GM12878 (cell line): ENCODE measurements around the gene GNAO1. TPM values are rescaled to one million over a fixed set of nuclear protein-coding genes. Genes with fewer than 3 reads are reported as not detected.

ENCODE experiments used
- ATAC-seq: fragments of 200-7000 bp; cut with Tn5 transposase; 3 replicates; pipeline ENCODE4 v1.9.1; 2020; ENCODE audit warnings: mild to moderate bottlenecking, moderate library complexity
- BruUV-seq: library from RNA; stranded (reverse); fragments of 400-500 nt; replicated peaks from 2 replicates; lab custom pipeline; 2021; lab: Mats Ljungman, UMichigan
- CTCF ChIA-PET: fragments of 300-600 bp; sonication (Branson Sonifier 250); formaldehyde crosslinking; extraction: SDS; loops from one replicate; lab custom pipeline; 2021; ENCODE audit warnings: inconsistent platforms; lab: Yijun Ruan, JAX
- POLR2A ChIA-PET: fragments of 350-600 bp; formaldehyde crosslinking; extraction: SDS; loops from one replicate; lab custom pipeline; 2021; ENCODE audit warnings: inconsistent platforms; lab: Charles Lee
- RAD21 ChIA-PET: fragments of 300-600 bp; sonication (Branson Sonifier 250); formaldehyde crosslinking; loops from one replicate; lab custom pipeline; 2023; ENCODE audit warnings: antibody characterized with exemption; ENCODE audit not compliant: unreplicated experiment; lab: Charles Lee
- SMC1A ChIA-PET: fragments of 300-600 bp; sonication (Branson Sonifier 250); formaldehyde crosslinking; loops from one replicate; lab custom pipeline; 2023; ENCODE audit not compliant: unreplicated experiment, uncharacterized antibody; lab: Charles Lee
- DNase-seq: peaks from one replicate; pipeline ENCODE4 v3.0.0-alpha.2; 2011; ENCODE audit warnings: low read depth, low spot score
- FAIRE-seq: peaks from 3 replicates; lab custom pipeline; 2011; peaks lifted over from hg19 to GRCh38; lab: Jason Lieb, UNC
- H2AFZ ChIP-seq: 2 replicates; pipeline ENCODE4 v1.6.0; 2011; ENCODE audit warnings: low read depth, low read length, control low read depth; ENCODE audit not compliant: control insufficient read depth
- H3K27ac ChIP-seq: 2 replicates; pipeline ENCODE4 v1.5.1; 2011; ENCODE audit warnings: control low read depth; ENCODE audit not compliant: control insufficient read depth, insufficient read depth
- H3K27me3 ChIP-seq, 2 experiments: replicated peaks in 1 of 2; 2 replicates each; pipeline versions ENCODE4 v1.6.0 to v1.6.1; 2011; ENCODE audit warnings: low read length in 1 of 2; ENCODE audit not compliant: control insufficient read depth in 2 of 2, insufficient read depth in 2 of 2
- H3K36me3 ChIP-seq, 2 experiments: 2 replicates each; pipeline ENCODE4 v1.5.1; 2011; ENCODE audit warnings: low read length in 1 of 2; ENCODE audit not compliant: control insufficient read depth in 2 of 2, insufficient read depth in 2 of 2
- H3K4me1 ChIP-seq: 2 replicates; pipeline ENCODE4 v1.6.1; 2011; ENCODE audit warnings: mild to moderate bottlenecking, low read length, moderate library complexity, mixed read lengths; ENCODE audit not compliant: control insufficient read depth, insufficient read depth
- H3K4me2 ChIP-seq: 2 replicates; pipeline ENCODE4 v1.6.0; 2011; ENCODE audit warnings: control low read depth; ENCODE audit not compliant: control insufficient read depth, insufficient read depth
- H3K4me3 ChIP-seq: fragments of 200-600 bp; sonication (generic); 2 replicates; pipeline ENCODE4 v1.5.1; 2016
- H3K79me2 ChIP-seq: 2 replicates; pipeline ENCODE4 v1.6.0; 2011; ENCODE audit warnings: low read length; ENCODE audit not compliant: control insufficient read depth, insufficient read depth
- H3K9ac ChIP-seq: 2 replicates; pipeline ENCODE4 v1.8.0; 2011; ENCODE audit warnings: low read length, control low read depth, mixed read lengths; ENCODE audit not compliant: control insufficient read depth, insufficient read depth
- H3K9me3 ChIP-seq: replicated peaks from 3 replicates; pipeline ENCODE4 v1.5.1; 2011; ENCODE audit warnings: mild to moderate bottlenecking, low read length; ENCODE audit not compliant: control insufficient read depth, insufficient read depth
- H4K20me1 ChIP-seq: 2 replicates; pipeline ENCODE4 v1.6.0; 2011; ENCODE audit not compliant: control insufficient read depth, insufficient read depth
- BACH1 ChIP-seq: fragments of 450-650 bp; IDR thresholded peaks from 2 replicates; pipeline ENCODE4 v1.6.1; 2017; ENCODE audit warnings: mild to moderate bottlenecking, borderline replicate concordance
- GATAD2B ChIP-seq: fragments of 450-650 bp; conservative IDR thresholded peaks from 2 replicates; pipeline ENCODE4 v1.6.1; 2017; ENCODE audit warnings: low read depth, mild to moderate bottlenecking, moderate library complexity
- HDAC2 ChIP-seq: fragments of 200-600 bp; sonication (generic); IDR thresholded peaks from 2 replicates; pipeline ENCODE4 v1.6.1; 2017
- RAD51 ChIP-seq: fragments of 450-650 bp; IDR thresholded peaks from 2 replicates; pipeline ENCODE4 v1.6.1; 2016; ENCODE audit warnings: moderate library complexity, mild to moderate bottlenecking, inconsistent platforms
- RB1 ChIP-seq: fragments of 450-650 bp; formaldehyde crosslinking; IDR thresholded peaks from 2 replicates; pipeline ENCODE4 v1.6.1; 2017; ENCODE audit warnings: mild to moderate bottlenecking, borderline replicate concordance
- ZSCAN29 ChIP-seq: fragments of 450-650 bp; IDR thresholded peaks from 2 replicates; pipeline ENCODE4 v1.6.1; 2017; ENCODE audit warnings: mild to moderate bottlenecking, moderate library complexity
- WGBS: methylation state at CpG from one replicate; pipeline ENCODE4 v1.1.6; 2016; ENCODE audit warnings: low lambda C conversion rate; ENCODE audit not compliant: insufficient replicate concordance, insufficient coverage; ENCODE audit errors: missing lambda C conversion rate; 5-methylcytosine and 5-hydroxymethylcytosine counted together
- in situ Hi-C: fragments of 300-500 bp; cut with MboI; formaldehyde crosslinking; loops from 9 replicates; pipeline ENCODE4 v1.14.3; 2018; ENCODE audit warnings: mixed read lengths
- intact Hi-C: fragments of 100-400 bp; cut with micrococcal nuclease; formaldehyde crosslinking; loops from one replicate; pipeline ENCODE4 v1.14.2; 2022; ENCODE audit not compliant: unreplicated experiment
- polyA plus RNA-seq, 11 experiments: library from polyadenylated mRNA; depleted of rRNA in 4 of 11; unstranded in 6 of 11; stranded (reverse) in 5 of 11; fragments of >200 nt; fragmentation: Nextera tagmentation in 4 of 11; fragmentation: Illumina TruSeq in 1 of 11; extraction: Ambion mirVana in 4 of 11; extraction: Trizol in 1 of 11; gene quantifications; 1 replicate in 1 of 11; 2 replicates in 10 of 11; pipeline versions ENCODE4 v1.2.1 to v1.2.3, GENCODE V29; 2011 to 2016; ENCODE audit warnings: inconsistent platforms in 2 of 11, missing spikeins in 2 of 11, low read depth in 1 of 11
- total RNA-seq, 4 experiments: library from RNA; depleted of rRNA in 3 of 4; stranded (reverse); fragments of >200 nt in 3 of 4; fragmentation: Illumina TruSeq in 1 of 4; extraction: Trizol in 1 of 4; gene quantifications; 2 replicates each; pipeline versions ENCODE4 v1.2.1 to v1.2.3, GENCODE V29; 2013 to 2021
- TF ChIP-seq, protein P1 (sequence below): fragments of 450-650 bp; IDR thresholded peaks from 2 replicates; pipeline ENCODE4 v1.6.1; 2018; ENCODE audit warnings: borderline replicate concordance, mild to moderate bottlenecking; ENCODE audit not compliant: partially characterized antibody

The GNAO1 gene
- total and polyA plus RNA-seq, 10 of the 15 experiments (the other 5 are each of a cell fraction or from before 2014, with no cell fraction given): 0.05 to 0.28 (median 0.14) TPM; not detected in 6

DNA sequence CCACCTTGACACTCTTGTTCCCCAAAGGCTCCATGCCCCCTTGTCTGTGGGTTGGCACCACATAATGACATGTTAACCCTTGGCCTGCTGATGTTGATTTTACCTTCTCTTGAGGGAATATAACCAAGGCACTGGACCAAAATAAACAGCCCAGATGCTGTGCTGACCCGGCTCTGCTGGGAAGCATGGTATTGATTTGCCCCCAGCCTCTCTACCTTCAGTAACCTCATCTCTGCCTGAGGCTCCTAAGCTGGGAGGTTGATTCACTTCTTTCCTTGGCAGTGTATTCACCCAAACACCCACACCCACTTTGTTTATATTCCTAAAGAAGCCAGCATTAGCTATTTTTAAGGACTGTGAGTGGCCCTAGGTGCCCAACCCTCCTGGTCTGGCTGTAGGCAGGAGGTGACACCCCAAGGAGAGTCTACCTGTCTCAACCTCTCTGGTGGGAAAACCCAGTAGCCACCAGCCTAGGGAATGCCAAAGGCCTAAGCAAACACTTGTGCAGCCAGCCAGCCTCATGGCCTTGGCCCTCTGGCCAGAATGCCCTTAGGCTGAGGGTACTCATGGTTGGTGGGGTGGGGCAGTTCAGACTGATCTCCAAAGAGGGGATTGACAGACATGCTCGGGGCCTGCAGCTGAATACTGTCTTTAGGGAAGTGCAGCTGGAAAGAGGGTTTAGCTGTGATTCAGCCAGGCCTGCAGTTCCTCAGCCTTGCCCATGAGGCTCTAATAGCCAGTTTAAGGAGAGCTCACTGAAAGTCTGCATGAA lies 42.7 kb downstream of the GNAO1 start:
- ChIA-PET RAD21 (no interaction called here), SMC1A (no interaction called here)
- no peaks in the 10 kb centered on the region for H4K20me1 ChIP-seq
- no peak overlapping the region for H3K9ac ChIP-seq
- no peaks in the 10 kb centered on the region for H3K9me3 ChIP-seq
- H3K79me2 ChIP-seq: no peaks in the 10 kb centered on the region
- no peaks in the 10 kb centered on the region for H3K4me1 ChIP-seq
- BruUV-seq: no TSS peak
- H3K4me2 ChIP-seq: no peak overlapping the region
- TF ChIP-seq RB1 (no peak), HDAC2 (no peak), BACH1 (no peak), ZSCAN29 (no peak), RAD51 (no peak), GATAD2B (no peak)
- TF ChIP-seq, protein P1, sequence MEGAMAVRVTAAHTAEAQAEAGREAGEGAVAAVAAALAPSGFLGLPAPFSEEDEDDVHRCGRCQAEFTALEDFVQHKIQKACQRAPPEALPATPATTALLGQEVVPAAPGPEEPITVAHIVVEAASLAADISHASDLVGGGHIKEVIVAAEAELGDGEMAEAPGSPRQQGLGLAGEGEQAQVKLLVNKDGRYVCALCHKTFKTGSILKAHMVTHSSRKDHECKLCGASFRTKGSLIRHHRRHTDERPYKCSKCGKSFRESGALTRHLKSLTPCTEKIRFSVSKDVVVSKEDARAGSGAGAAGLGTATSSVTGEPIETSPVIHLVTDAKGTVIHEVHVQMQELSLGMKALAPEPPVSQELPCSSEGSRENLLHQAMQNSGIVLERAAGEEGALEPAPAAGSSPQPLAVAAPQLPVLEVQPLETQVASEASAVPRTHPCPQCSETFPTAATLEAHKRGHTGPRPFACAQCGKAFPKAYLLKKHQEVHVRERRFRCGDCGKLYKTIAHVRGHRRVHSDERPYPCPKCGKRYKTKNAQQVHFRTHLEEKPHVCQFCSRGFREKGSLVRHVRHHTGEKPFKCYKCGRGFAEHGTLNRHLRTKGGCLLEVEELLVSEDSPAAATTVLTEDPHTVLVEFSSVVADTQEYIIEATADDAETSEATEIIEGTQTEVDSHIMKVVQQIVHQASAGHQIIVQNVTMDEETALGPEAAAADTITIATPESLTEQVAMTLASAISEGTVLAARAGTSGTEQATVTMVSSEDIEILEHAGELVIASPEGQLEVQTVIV: no peak
- TF ChIP-seq, all 136 proteins: peak for 0
- intact Hi-C loops (no loop called here), in situ Hi-C loops (no loop called here)
- FAIRE-seq (no peak), ATAC-seq (no peak), DNase-seq (no peak)
- ChIA-PET POLR2A (no interaction called here), CTCF (no interaction called here)
- H3K27me3 ChIP-seq: no peaks in the 10 kb centered on the region; a peak in 1 of 4 replicates
- WGBS: 9% methylated on average over 2 of the region's 2 CpGs
- H3K36me3 ChIP-seq: no peaks in the 10 kb centered on the region
- H3K27ac ChIP-seq: no peak overlapping the region
- H3K4me3 ChIP-seq: no peak overlapping the region
- no peak overlapping the region for H2AFZ ChIP-seq
